GM12878 (cell line): ENCODE measurements around the gene CABLES1.
"Not testable (repeated sequence)": the region's sequence is repeated elsewhere in the genome, so short reads cannot be mapped to it uniquely, and the experiment has no call there.

Experiments used
- CREB1 ChIP-seq: IDR thresholded peaks from 2 replicates; pipeline ENCODE4 v1.6.1; 2012; ENCODE audit warnings: low read depth, mild to moderate bottlenecking, inconsistent platforms
- RELA ChIP-seq: fragments of 450-650 bp; IDR thresholded peaks from 2 replicates; pipeline ENCODE4 v1.8.0; 2014; ENCODE audit warnings: borderline replicate concordance; ENCODE audit not compliant: partially characterized antibody

- not testable (repeated sequence) for TF ChIP-seq RELA, CREB1
Measured at GRCh38 chr18:23097016-23097415, 38.3 kb upstream of the CABLES1 start.
